DND-41 (cell line): ENCODE results near the gene TAF11L3.
"Not testable (repeated sequence)": the region's sequence is repeated elsewhere in the genome, so short reads cannot be mapped to it uniquely, and the experiment has no call there.

Experiments
- ATAC-seq: fragments of 200-7000 bp; cut with Tn5 transposase; 3 replicates; pipeline ENCODE4 v1.9.1; 2021; ENCODE audit warnings: low read depth; ENCODE audit not compliant: insufficient read depth
- DNase-seq: peaks from one replicate; pipeline ENCODE4 v3.0.0-alpha.2; 2020
- H2AFZ ChIP-seq: 2 replicates; pipeline ENCODE4 v1.6.0; 2012; ENCODE audit warnings: low read depth, low read length
- H3K27ac ChIP-seq: 2 replicates; pipeline ENCODE4 v1.5.1; 2012; ENCODE audit warnings: low read length, inconsistent platforms
- H3K27me3 ChIP-seq: fragments of 200-600 bp; sonication (generic); 2 replicates; pipeline ENCODE4 v1.6.0; 2012; ENCODE audit warnings: low read length, mild to moderate bottlenecking, inconsistent platforms; ENCODE audit not compliant: insufficient read depth, poor library complexity
- H3K36me3 ChIP-seq: 2 replicates; pipeline ENCODE4 v1.5.1; 2012; ENCODE audit warnings: low read length, inconsistent platforms; ENCODE audit not compliant: insufficient read depth
- H3K4me1 ChIP-seq: 2 replicates; pipeline ENCODE4 v1.5.1; 2012; ENCODE audit warnings: mild to moderate bottlenecking, low read length; ENCODE audit not compliant: insufficient read depth
- H3K4me2 ChIP-seq: 2 replicates; pipeline ENCODE4 v1.6.0; 2012; ENCODE audit warnings: mild to moderate bottlenecking, moderate library complexity, low read length, inconsistent platforms; ENCODE audit not compliant: insufficient read depth
- H3K4me3 ChIP-seq, 2 experiments: fragments of 200-600 bp in 1 of 2; shearing (Covaris generic) in 1 of 2; 2 replicates each; pipeline ENCODE4 v1.5.1; 2012 to 2016; ENCODE audit warnings: inconsistent platforms in 2 of 2, low read length in 2 of 2, mild to moderate bottlenecking in 2 of 2, low read depth in 1 of 2, moderate library complexity in 1 of 2
- H3K79me2 ChIP-seq: 2 replicates; pipeline ENCODE4 v1.6.0; 2012; ENCODE audit warnings: low read length, inconsistent platforms; ENCODE audit not compliant: insufficient read depth
- H3K9ac ChIP-seq: 2 replicates; pipeline ENCODE4 v1.6.0; 2012; ENCODE audit warnings: low read depth, mild to moderate bottlenecking, inconsistent platforms, low read length, moderate library complexity
- H3K9me3 ChIP-seq: 2 replicates; pipeline ENCODE4 v1.5.1; 2012; ENCODE audit warnings: low read length, moderate library complexity, mild to moderate bottlenecking, inconsistent platforms; ENCODE audit not compliant: insufficient read depth, severe bottlenecking
- H4K20me1 ChIP-seq: 2 replicates; pipeline ENCODE4 v1.6.0; 2012; ENCODE audit warnings: low read length; ENCODE audit not compliant: insufficient read depth
- CTCF ChIP-seq: IDR thresholded peaks from 2 replicates; pipeline ENCODE4 v1.5.1; 2012; ENCODE audit warnings: borderline replicate concordance, low read length, moderate library complexity, mild to moderate bottlenecking; ENCODE audit not compliant: poor library complexity, severe bottlenecking; ENCODE audit errors: extremely low read depth
- EZH2 ChIP-seq: IDR thresholded peaks from 3 replicates; pipeline ENCODE4 v1.6.1; 2012; ENCODE audit warnings: borderline replicate concordance, low read depth, mild to moderate bottlenecking, moderate library complexity, low read length, inconsistent platforms; ENCODE audit not compliant: severe bottlenecking

Gene TAF11L3

DNA sequence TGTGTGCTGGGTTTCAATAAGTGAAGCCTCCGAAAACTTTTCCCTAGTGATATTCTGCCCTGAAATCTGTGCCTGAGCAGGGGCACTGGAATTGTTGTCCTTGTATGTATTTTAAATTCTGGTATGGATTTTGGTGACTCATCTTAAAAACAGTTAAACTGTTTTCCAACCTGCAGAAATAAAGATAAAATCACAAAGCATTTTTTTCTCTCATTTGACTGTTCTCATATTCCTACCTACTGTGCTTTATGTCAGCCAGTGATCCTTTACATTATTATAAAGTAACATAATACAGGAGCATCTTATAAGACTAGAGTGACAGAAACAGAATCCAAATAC lies 31.0 kb upstream of the TAF11L3 start:
- Histone ChIP-seq H3K27ac (no peak overlapping the region), H3K9ac (no peak overlapping the region), H3K9me3 (no peaks in the 10 kb centered on the region), H3K27me3 (no peaks in the 10 kb centered on the region), H3K4me3 (no peak overlapping the region), H3K79me2 (no peaks in the 10 kb centered on the region), H3K4me1 (no peaks in the 10 kb centered on the region), H3K36me3 (no peaks in the 10 kb centered on the region), H4K20me1 (no peaks in the 10 kb centered on the region), H2AFZ (no peak overlapping the region), H3K4me2 (no peak overlapping the region)
- no peak for DNase-seq
- no peak for ATAC-seq
- TF ChIP-seq CTCF (no peak), EZH2 (no peak)

DNA sequence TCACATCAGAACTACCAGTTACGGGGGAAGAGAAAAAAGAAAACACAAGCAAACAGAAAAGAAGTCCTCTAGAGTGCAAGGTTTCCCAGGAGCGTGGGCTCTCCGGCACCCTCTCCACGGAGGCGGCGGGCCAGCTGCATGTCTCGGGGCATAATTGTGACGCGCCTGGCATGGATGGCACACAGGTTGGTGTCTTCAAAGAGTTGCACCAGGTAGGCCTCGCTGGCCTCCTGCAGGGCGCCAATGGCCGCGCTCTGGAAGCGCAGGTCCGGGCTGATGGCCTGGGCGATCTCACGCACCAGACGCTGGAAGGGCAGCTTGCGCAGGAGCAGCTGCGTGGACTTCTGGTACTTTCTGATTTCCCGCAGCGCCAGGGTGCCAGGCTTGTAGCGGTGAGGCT lies 26.9 kb upstream of the TAF11L3 start:
- H3K9me3 ChIP-seq, H3K27me3 ChIP-seq, H3K4me2 ChIP-seq, H3K79me2 ChIP-seq, H3K4me1 ChIP-seq, H3K36me3 ChIP-seq, H4K20me1 ChIP-seq, H2AFZ ChIP-seq, ATAC-seq, H3K27ac ChIP-seq, DNase-seq, H3K9ac ChIP-seq, H3K4me3 ChIP-seq: not testable (repeated sequence)

DNA sequence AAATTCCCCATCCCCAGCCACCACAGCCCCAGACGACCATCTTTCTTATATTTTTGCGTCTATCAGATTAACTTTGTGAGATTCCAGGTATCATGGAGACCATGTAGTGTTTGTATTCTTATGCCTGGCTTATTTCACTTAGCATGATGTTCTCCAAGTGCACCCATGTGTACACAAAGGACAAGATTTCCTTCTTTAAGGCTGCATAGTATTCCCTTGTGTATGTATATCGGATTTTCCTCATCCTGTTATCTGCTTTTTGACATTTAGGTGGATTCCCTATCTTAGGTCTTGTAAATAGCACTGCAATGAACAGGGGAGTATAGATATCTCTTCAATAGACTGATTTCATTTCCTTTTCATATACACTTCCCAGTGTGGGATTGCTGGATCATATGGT lies 25.4 kb upstream of the TAF11L3 start:
- Histone ChIP-seq H3K27ac (no peak overlapping the region), H3K79me2 (no peaks in the 10 kb centered on the region), H2AFZ (no peak overlapping the region), H3K4me3 (no peak overlapping the region), H3K9me3 (peaks cover 5% of the 10 kb centered on the region), H3K4me1 (no peaks in the 10 kb centered on the region), H4K20me1 (no peaks in the 10 kb centered on the region), H3K9ac (no peak overlapping the region), H3K4me2 (no peak overlapping the region), H3K27me3 (no peaks in the 10 kb centered on the region), H3K36me3 (no peaks in the 10 kb centered on the region)
- DNase-seq: no peak
- ATAC-seq: no peak
- TF ChIP-seq EZH2 (no peak), CTCF (no peak)

DNA sequence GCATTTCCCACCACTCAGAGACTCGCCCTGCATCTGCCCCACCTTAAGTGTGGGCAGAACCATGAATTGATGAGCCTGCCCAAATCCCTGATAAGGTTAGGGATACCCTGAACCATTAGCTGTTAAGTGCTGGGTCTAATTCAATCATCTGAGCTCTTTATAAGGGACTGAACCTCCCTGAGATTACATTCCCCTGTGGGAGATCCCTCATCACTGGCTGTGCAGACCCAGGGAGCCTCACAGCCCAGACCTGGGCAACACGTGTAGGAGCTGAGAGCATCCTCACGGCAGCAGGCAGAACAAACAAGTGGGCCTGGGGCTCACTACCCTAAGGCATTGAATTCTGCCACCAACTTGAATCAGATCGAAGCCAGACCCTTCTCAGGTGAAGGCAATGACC lies 20.7 kb upstream of the TAF11L3 start:
- TF ChIP-seq EZH2: no peak
- TF ChIP-seq CTCF: no peak
- peaks cover 5% of the 10 kb centered on the region for H3K9me3 ChIP-seq
- H3K4me2 ChIP-seq: no peak overlapping the region
- H3K27ac ChIP-seq: no peak overlapping the region
- H3K9ac ChIP-seq: no peak overlapping the region
- no peak overlapping the region for H3K4me3 ChIP-seq
- DNase-seq: no peak
- no peaks in the 10 kb centered on the region for H3K79me2 ChIP-seq
- no peaks in the 10 kb centered on the region for H4K20me1 ChIP-seq
- H2AFZ ChIP-seq: no peak overlapping the region
- no peaks in the 10 kb centered on the region for H3K36me3 ChIP-seq
- H3K27me3 ChIP-seq: no peaks in the 10 kb centered on the region
- H3K4me1 ChIP-seq: no peaks in the 10 kb centered on the region
- ATAC-seq: no peak

DNA sequence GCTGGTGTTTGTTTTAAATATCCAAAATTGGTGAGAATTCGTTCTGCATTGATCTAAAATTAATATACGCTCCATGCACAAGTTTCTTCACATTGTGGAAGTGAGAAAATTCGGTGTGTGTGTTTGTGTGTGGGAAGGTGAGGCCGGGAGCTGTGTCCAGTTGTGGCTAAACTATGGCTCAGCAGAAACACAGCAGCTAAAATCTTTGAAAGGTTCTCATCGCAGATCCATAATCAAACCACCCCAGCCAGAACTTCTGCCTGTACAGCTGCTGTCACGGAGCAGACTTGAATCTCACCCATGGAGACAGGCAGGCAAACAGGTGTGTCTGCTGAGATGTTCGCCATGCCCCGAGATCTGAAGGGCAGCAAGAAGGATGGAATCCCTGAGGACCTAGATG lies 20.2 kb upstream of the TAF11L3 start, which contains the start of gene TAF11L2:
Gene TAF11L2, plus strand, starts transcription at position 301 of the 400 bp plus-strand sequence.
- not testable (repeated sequence) for ATAC-seq, H4K20me1 ChIP-seq, H3K79me2 ChIP-seq, H3K4me3 ChIP-seq, H3K4me2 ChIP-seq, H3K9me3 ChIP-seq, H3K27ac ChIP-seq, DNase-seq, H2AFZ ChIP-seq, H3K27me3 ChIP-seq, H3K9ac ChIP-seq, H3K36me3 ChIP-seq, H3K4me1 ChIP-seq
